ENCODE measurements around the gene OGT.
"Not testable (repeated sequence)": the region's sequence is repeated elsewhere in the genome, so short reads cannot be mapped to it uniquely, and the experiment has no call there.

Gene OGT

GRCh38 chrX:71565474-71566041 lies 32.7 kb downstream of the OGT start:
- Histone ChIP-seq H3K4me3 (ENCODE audit: low read length) (no peak overlapping the region), H3K4me1 (ENCODE audit: insufficient read depth, low read length) (no peaks in the 10 kb centered on the region), H3K9me3 (ENCODE audit: insufficient read depth, low read depth, low read length) (no peaks in the 10 kb centered on the region), H3K9ac (ENCODE audit: low read depth, low read length) (no peak overlapping the region), H3K36me3 (ENCODE audit: insufficient read depth, low read depth, low read length) (peaks cover 88% of the 10 kb centered on the region), H3K27ac (ENCODE audit: low read length) (no peak overlapping the region), H3K27me3 (ENCODE audit: insufficient read depth, low read length) (no peaks in the 10 kb centered on the region)

DNA sequence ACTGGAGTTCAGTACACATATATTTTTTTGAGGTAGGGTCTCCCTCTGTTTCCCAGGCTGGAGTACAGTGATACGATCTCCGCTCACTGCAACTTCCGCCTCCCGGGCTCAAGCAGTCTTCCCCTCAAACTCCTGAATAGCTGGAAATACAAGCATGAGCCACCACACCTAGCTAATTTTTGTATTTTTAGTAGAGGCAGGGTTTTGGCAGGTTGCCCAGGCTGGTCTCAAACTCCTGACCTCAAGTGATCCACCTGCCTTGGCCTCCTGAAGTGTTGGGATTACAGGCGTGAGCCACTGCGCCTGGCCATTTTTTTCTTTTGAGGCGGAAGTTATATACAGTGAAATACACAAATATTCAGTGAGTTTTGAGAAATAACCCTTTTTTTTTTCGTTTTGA lies 38.5 kb downstream of the OGT start:
- not testable (repeated sequence) for H3K27me3 ChIP-seq (ENCODE audit: insufficient read depth, low read length); H3K9me3 ChIP-seq (ENCODE audit: insufficient read depth, low read depth, low read length); H3K4me3 ChIP-seq (ENCODE audit: low read length); H3K4me1 ChIP-seq (ENCODE audit: insufficient read depth, low read length); H3K27ac ChIP-seq (ENCODE audit: low read length); H3K9ac ChIP-seq (ENCODE audit: low read depth, low read length)
- H3K36me3 ChIP-seq (ENCODE audit: insufficient read depth, low read depth, low read length): peaks cover 84% of the 10 kb centered on the region

DNA sequence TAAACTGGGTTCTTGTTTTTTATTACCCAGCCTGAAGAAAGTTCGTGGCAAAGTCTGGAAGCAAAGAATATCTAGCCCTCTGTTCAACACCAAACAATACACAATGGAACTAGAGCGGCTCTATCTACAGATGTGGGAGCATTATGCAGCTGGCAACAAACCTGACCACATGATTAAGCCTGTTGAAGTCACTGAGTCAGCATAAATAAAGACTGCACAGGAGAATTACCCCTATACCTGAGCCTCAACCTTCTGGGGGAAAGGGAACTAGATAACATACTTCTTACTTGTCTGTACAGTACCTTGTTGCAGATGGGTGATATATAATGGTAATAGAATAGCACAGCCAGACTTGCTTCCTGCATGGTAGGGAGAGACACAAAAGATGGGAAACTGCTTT lies 40.7 kb downstream of the OGT start:
- Histone ChIP-seq H3K9ac (ENCODE audit: low read depth, low read length) (no peak overlapping the region), H3K27ac (ENCODE audit: low read length) (no peak overlapping the region), H3K9me3 (ENCODE audit: insufficient read depth, low read depth, low read length) (no peaks in the 10 kb centered on the region), H3K4me3 (ENCODE audit: low read length) (no peak overlapping the region), H3K27me3 (ENCODE audit: insufficient read depth, low read length) (no peaks in the 10 kb centered on the region), H3K36me3 (ENCODE audit: insufficient read depth, low read depth, low read length) (peaks cover 68% of the 10 kb centered on the region), H3K4me1 (ENCODE audit: insufficient read depth, low read length) (no peaks in the 10 kb centered on the region)

DNA sequence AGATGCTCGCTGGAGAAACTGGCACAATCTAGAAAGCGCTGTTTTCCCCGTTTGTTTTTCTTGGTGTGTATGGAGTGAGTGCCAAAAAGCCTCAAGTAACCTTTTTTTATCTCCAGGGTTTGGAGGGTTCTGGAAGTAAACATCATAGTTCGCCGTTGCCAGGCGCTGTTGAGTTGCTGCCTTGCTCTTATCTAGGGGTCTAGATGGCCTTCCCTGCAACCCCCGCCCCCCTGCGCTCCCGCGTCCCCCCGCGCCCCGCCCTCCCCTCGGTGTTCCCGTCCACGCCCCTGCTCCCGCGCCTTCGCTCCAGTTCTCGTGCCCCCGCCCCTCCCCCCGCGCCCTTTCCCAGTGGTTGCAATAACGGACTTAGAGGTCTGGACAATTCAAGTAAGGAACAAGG lies 44.8 kb downstream of the OGT start:
- H3K4me3 ChIP-seq (ENCODE audit: low read length): no peak overlapping the region
- no peaks in the 10 kb centered on the region for H3K27me3 ChIP-seq (ENCODE audit: insufficient read depth, low read length)
- H3K36me3 ChIP-seq (ENCODE audit: insufficient read depth, low read depth, low read length): peaks cover 49% of the 10 kb centered on the region
- no peaks in the 10 kb centered on the region for H3K9me3 ChIP-seq (ENCODE audit: insufficient read depth, low read depth, low read length)
- no peaks in the 10 kb centered on the region for H3K4me1 ChIP-seq (ENCODE audit: insufficient read depth, low read length)
- H3K27ac ChIP-seq (ENCODE audit: low read length): no peak overlapping the region
- H3K9ac ChIP-seq (ENCODE audit: low read depth, low read length): no peak overlapping the region

GRCh38 chrX:71578253-71579135 lies 45.6 kb downstream of the OGT start, which contains the start of gene GCNA:
Gene GCNA, plus strand, starts transcription at chrX:71578437. Its CDS starts 2,385 bp downstream, at chrX:71580822.
- Histone ChIP-seq H3K27me3 (ENCODE audit: insufficient read depth, low read length) (no peaks in the 10 kb centered on the region), H3K4me1 (ENCODE audit: insufficient read depth, low read length) (no peaks in the 10 kb centered on the region)

DNA sequence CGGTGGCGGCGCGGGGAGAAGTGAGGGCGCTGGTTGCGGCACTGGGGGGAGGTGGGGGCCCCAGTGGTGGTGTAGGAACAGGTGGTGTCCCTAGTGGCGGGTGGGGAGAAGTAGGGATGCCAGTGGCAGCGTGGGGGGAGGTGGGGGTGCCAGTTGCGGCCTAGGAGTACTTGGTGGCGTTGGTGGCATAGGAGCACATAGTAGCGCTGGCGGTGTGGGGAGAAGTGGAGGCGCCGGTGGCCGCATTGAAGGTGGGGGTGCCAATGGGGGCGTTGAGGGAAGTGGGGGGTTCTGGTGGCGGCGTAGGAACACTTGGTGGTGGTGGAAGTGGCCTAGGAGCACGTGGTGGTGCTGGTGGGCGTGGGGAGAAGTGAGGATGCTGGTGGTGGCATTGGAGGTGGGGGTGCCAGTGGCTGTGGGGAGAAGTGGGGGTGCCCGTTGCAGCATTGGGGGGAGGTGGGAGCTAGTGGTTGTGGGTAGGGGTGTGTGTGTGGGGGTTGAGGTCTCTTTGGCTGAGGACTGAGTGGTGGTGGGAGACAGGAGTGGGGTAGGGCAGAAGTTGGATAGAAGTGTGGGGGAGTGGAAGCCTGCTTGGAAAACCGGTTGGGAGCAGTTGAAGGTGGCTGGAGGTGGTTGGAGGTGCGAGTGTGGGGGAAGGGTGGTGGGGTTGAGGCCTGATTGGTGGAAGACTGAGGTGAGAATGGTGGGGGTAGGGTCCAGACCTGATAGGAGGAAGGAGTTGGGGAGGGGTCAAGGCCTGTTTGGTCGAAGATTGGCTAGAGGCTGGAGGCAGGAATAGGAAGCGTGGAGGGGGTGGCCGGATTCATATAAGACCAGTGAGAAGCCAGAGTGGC lies 46.5 kb downstream of the OGT start:
- H3K27ac ChIP-seq (ENCODE audit: low read length): no peak overlapping the region
- H3K36me3 ChIP-seq (ENCODE audit: insufficient read depth, low read depth, low read length): peaks cover 32% of the 10 kb centered on the region
- H3K9me3 ChIP-seq (ENCODE audit: insufficient read depth, low read depth, low read length): no peaks in the 10 kb centered on the region
- H3K4me3 ChIP-seq (ENCODE audit: low read length): no peak overlapping the region
- no peaks in the 10 kb centered on the region for H3K4me1 ChIP-seq (ENCODE audit: insufficient read depth, low read length)
- no peak overlapping the region for H3K9ac ChIP-seq (ENCODE audit: low read depth, low read length)
- no peaks in the 10 kb centered on the region for H3K27me3 ChIP-seq (ENCODE audit: insufficient read depth, low read length)

More at GRCh38 chrX:71578253-71579135, 45.6 kb downstream of the OGT start, which contains the start of gene GCNA:
- Histone ChIP-seq H3K4me3 (ENCODE audit: low read length) (no peak within 1 kb of the TSS), H3K27ac (ENCODE audit: low read length) (no peak within 1 kb of the TSS), H3K9ac (ENCODE audit: low read depth, low read length) (no peak within 1 kb of the TSS), H3K36me3 (ENCODE audit: insufficient read depth, low read depth, low read length) (peaks cover 41% of the 10 kb centered on the region), H3K9me3 (ENCODE audit: insufficient read depth, low read depth, low read length) (no peaks in the 10 kb centered on the region)

- Histone ChIP-seq H3K4me3 (ENCODE audit: low read length) (no peak overlapping the region), H3K4me1 (ENCODE audit: insufficient read depth, low read length) (no peaks in the 10 kb centered on the region), H3K9ac (ENCODE audit: low read depth, low read length) (no peak overlapping the region), H3K27me3 (ENCODE audit: insufficient read depth, low read length) (no peaks in the 10 kb centered on the region), H3K27ac (ENCODE audit: low read length) (no peak overlapping the region), H3K36me3 (ENCODE audit: insufficient read depth, low read depth, low read length) (peaks cover 26% of the 10 kb centered on the region), H3K9me3 (ENCODE audit: insufficient read depth, low read depth, low read length) (no peaks in the 10 kb centered on the region)
Observed at GRCh38 chrX:71579990-71580380, 47.1 kb downstream of the OGT start.

GRCh38 chrX:71581210-71581609 lies 48.3 kb downstream of the OGT start:
- Histone ChIP-seq H3K4me1 (ENCODE audit: insufficient read depth, low read length) (no peaks in the 10 kb centered on the region), H3K9me3 (ENCODE audit: insufficient read depth, low read depth, low read length) (no peaks in the 10 kb centered on the region), H3K27ac (ENCODE audit: low read length) (no peak overlapping the region), H3K27me3 (ENCODE audit: insufficient read depth, low read length) (no peaks in the 10 kb centered on the region), H3K4me3 (ENCODE audit: low read length) (no peak overlapping the region), H3K9ac (ENCODE audit: low read depth, low read length) (no peak overlapping the region), H3K36me3 (ENCODE audit: insufficient read depth, low read depth, low read length) (peaks cover 16% of the 10 kb centered on the region)

- H3K9ac ChIP-seq (ENCODE audit: low read depth, low read length): no peak overlapping the region
- H3K27ac ChIP-seq (ENCODE audit: low read length): no peak overlapping the region
- H3K4me1 ChIP-seq (ENCODE audit: insufficient read depth, low read length): no peaks in the 10 kb centered on the region
- H3K9me3 ChIP-seq (ENCODE audit: insufficient read depth, low read depth, low read length): no peaks in the 10 kb centered on the region
- no peaks in the 10 kb centered on the region for H3K27me3 ChIP-seq (ENCODE audit: insufficient read depth, low read length)
- no peaks in the 10 kb centered on the region for H3K36me3 ChIP-seq (ENCODE audit: insufficient read depth, low read depth, low read length)
- no peak overlapping the region for H3K4me3 ChIP-seq (ENCODE audit: low read length)
Observed at GRCh38 chrX:71586929-71587328, 54.0 kb downstream of the OGT start.

GRCh38 chrX:71593210-71593609 lies 60.3 kb downstream of the OGT start:
- H3K4me1 ChIP-seq (ENCODE audit: insufficient read depth, low read length); H3K9me3 ChIP-seq (ENCODE audit: insufficient read depth, low read depth, low read length); H3K27ac ChIP-seq (ENCODE audit: low read length); H3K9ac ChIP-seq (ENCODE audit: low read depth, low read length); H3K4me3 ChIP-seq (ENCODE audit: low read length); H3K36me3 ChIP-seq (ENCODE audit: insufficient read depth, low read depth, low read length); H3K27me3 ChIP-seq (ENCODE audit: insufficient read depth, low read length): not testable (repeated sequence)

- no peak overlapping the region for H3K9ac ChIP-seq (ENCODE audit: low read depth, low read length)
- no peaks in the 10 kb centered on the region for H3K9me3 ChIP-seq (ENCODE audit: insufficient read depth, low read depth, low read length)
- no peaks in the 10 kb centered on the region for H3K4me1 ChIP-seq (ENCODE audit: insufficient read depth, low read length)
- no peaks in the 10 kb centered on the region for H3K27me3 ChIP-seq (ENCODE audit: insufficient read depth, low read length)
- H3K36me3 ChIP-seq (ENCODE audit: insufficient read depth, low read depth, low read length): peaks cover 16% of the 10 kb centered on the region
- no peak overlapping the region for H3K4me3 ChIP-seq (ENCODE audit: low read length)
- no peak overlapping the region for H3K27ac ChIP-seq (ENCODE audit: low read length)
Observed at GRCh38 chrX:71599965-71600364, 67.1 kb downstream of the OGT start.

Data from iPS-20b (cell line).